HG03565 (cell line): Measurements from ENCODE around the gene DAB1.

ENCODE experiments used
- ATAC-seq: cut with Tn5 transposase; IDR thresholded peaks from one replicate; pipeline ENCODE4 v1.9.1; 2021; ENCODE audit warnings: mild to moderate bottlenecking, moderate library complexity; ENCODE audit not compliant: unreplicated experiment

The DAB1 gene

DNA sequence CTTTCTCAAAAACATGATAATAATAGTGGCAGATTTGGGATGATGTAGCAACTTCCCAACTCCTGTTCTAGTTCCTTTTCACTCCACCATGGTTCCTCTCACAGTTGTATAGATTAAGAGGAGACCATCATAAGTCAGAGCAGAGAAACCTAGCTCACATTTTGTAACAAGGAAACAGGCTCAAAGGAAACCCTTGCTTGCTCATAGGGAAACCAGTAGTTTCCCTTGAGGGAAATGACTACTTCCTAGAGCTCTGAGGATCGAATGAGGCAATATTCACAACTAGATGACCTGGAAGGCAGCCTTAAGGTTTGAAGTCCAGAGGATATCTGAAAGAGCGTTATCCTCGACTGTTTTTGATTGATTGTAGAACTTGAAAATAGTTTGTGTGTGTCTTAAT is 382.0 kb downstream of the DAB1 start:
- ATAC-seq: no peak

DNA sequence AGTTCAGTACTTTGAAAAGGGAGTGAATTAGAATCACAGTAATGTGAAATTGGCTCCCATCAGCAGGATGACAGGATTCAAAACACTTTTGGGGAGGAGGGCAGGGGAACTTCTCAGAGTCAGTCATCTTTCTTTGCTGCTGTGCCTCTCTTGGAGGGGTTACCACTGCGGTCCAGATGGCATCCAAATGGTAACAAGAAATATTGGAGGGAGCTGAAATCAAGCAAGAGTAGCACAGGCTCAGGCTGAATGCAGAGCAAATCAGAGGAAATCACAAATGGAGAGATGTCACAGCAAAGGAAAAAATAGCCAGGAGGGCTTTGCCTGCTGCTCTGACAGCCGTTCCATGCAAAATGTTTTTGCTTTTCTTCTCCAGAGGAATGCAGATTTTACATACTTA is 383.0 kb downstream of the DAB1 start:
- no peak for ATAC-seq

DNA sequence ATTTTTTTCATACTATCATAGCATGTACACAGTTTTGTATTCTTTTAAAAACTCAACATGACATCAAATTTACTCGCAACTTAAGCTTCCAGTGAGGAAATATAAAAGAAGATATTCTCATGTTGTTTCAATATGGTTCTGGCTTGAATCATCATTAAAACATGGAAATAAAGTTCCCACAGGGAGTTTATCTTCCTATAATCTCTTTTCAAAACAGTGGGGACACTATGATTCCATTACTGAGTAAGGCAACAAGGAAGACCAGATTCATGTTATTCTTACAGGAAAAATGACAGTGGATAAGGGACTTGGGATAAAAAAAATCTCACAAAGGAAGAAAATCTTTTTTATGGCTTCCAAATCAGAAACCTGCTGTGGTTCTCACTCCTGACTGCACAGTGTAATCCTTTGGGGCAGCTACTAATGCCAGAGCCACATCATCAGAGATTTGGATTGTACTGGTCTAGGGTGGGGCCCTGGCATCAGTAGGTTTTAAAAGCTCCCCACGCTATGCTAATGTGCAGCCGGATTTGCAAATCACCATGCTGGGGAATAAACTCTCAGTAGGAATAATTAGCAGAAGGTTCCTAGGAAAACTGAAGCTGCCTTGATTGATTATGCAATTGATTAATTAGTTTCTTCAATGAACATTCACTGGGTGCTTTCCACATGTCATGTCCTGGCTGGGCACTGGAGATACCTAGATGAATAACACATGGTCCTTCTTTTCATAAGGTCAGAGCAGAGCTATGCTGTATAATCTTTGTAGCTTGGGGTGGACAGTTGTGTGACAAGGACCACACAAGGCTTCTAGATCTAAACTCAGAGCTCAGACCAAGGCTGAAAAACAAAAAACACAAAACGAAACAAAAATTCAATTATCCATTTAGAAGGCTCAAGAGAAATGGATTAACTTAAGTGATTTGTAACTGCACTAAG is 386.9 kb downstream of the DAB1 start:
- no peak for ATAC-seq

DNA sequence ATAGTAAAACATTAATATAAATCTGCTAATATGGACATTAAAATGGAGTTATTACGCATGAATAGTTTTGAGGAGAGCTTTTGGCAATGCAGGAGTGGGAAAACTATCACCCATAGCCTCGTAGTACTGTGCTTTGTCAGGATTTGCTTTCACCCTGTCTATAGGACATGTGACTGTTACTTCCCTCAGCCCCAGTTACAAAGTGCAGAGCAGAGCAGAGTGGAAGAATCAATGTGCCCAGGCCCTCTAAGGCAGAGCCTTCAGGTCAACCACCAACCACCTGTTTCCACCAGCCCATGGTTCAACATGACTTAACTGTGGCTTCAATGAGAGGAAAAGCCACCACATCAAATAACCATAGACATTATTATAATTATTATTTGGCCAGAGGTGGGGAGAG is 389.1 kb downstream of the DAB1 start:
- no peak for ATAC-seq

DNA sequence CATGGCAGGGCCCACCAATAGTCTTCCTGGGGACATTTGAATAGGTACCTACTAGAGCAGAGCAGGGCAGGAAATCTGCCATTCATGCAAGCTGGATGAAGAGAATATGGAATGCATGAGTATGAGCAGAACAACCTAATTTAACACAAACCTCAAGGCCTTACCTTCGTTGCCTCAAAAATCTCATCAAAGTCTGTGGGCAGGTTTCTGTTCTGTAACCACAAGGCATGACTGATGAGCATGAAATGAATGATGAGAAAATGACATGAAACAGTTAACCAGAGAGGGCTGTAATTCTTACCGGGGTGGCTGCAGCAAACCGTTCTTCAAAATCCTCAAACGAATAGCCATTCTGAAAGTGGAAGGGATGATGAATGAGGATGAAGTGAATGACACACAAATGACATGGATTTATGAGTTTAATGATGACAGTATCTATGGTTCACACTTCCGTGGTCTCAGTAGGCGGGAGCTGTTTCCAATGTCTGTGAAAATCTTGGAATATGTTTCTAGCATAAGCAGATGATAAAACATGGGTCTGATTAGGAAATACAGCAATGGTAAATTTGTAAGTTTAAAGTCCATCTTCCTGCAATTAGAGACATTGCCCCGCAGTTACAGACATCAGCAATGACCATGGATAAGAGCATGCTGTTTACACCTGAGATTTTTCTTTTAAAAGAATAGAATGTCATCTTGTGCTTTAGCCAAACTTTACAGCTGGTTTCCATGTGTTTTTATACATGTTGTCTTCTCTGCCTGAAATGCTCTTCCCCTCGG is 390.4 kb downstream of the DAB1 start:
- no peak for ATAC-seq

DNA sequence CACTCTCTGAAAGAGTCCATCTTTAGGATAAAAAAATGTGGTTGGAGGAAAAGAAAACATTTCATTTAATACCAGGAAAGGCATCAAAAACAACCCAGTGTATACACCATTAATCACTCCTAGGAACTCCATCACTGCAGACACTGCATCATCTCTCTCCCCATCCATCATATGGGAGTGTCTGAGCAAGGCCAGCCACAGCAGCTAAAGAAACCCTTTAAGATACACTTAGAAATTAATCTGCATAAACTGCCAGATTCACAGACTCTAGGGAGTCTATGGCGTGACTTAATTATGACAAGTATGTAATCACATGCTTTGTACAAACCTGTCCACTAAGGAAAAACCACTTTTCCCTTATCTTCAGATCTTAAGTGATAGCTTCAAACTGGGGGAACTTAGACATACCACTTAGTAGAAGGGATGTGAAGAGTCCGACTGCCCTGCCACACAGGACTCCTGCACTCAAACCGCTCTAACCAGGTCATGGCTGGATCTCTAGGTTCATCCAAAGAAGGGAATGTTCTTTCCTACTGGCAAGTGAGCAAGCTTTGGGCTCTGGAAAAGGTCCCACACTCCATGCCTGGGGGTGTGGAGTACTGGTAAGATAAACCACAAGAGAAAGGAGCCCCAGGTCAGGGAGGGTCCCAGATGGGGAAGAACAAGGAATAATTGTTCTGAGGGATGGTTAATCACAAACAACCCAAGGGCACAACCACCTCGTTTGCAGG is 397.1 kb downstream of the DAB1 start:
- ATAC-seq: no peak

DNA sequence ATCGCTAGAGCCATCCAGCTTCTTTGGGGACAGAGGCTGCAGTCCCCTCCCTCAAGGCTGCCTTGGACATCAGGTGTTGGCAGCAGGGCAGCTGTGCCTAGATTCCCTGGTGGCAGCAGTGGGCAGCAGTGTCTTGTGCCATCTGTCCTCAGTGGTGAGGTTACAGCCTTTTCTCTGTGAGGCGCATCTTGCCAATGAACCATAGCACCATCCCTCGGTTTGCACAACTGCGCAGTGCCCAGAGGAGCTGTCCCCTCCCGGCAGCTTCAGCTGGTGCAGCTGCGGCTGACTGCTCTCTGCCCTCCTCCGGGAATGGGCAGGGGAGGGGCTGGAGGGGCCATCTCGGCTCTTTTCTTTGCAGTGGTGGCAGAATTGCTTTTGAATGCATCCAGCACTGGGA is 399.0 kb downstream of the DAB1 start:
- no peak for ATAC-seq

DNA sequence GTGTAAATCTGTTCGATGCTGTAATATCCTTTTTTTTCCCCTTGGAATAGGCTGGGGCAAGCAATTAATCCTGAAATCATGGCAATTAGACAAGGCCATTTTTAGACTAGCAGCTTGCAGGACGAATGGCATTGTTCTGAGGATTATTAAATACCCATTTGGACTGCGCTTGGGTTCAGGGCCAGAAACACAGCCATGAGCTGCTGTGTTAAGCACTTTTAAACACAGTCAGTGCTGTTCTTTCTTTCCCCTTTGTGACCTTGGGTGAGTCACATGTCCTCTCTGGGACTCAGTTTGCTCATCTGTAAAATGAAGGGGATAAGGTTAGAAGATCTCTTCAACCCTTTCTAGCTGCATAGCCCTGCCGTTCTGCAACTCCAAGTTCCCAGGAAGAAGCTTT is 399.4 kb downstream of the DAB1 start:
- no peak for ATAC-seq

DNA sequence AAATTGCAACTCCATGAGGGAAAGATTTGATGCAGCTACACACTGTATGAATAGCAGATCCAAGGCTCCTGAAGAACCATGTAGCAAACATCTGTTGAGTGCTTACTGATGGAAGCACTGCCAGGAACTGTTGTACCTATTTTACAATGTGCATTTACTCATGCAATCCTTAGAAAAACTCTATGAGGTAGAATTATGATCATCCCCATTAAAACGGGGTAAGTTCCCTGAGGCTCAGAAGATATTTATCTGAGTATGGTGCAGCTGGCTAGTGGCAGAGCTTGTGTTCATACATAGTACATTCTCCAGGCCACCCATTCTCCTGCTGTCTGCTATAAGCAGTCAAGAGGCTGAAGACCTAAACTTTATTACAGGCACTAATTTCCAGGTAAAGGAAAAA is 403.6 kb downstream of the DAB1 start:
- ATAC-seq: no peak

DNA sequence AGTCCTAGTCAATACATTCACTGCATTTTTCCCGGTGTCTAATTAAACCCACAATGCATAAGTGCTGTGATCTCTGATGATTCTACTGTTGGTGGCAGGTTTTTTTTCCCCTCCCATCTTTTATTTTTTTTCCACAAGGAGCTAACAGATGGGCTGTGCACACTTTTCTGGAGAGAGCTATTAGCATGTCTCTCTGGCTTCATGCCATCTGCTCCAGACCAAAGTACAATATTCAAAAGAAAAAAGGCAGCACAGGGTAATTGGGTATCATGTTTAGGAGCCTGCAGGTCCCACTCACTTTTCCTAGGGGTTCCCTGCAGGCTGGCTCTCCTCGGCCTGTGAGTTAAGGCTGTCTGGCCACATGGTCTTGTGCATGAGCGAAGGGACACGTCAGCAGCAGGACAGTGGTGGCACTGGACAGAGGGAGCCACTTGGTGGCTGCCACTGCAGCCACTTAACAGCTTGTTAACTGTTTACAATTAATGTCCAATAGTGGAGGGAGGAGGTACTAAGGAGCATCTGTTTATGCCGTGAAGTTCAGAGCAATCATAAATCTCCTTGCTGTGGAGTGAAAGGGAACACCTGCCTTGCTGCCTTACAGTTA is 404.5 kb downstream of the DAB1 start:
- ATAC-seq: no peak

DNA sequence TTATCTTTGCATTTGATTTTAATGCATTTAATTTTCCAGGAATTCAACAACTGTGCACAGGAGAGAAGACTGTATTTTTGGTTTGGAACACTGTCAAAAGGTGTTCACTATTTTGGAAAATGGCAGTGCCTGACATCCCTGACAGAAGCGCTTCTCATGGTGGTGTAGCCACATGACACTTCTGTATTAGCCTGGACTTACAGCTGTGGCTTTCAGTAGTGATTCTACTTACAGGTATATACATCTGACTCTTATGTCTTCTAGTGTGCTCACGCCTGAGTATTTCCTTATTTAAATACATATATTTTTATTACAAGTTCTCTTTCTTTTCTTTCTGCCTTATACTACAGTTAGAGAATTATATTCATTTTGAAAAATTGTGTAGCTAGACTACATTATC is 405.7 kb downstream of the DAB1 start:
- no peak for ATAC-seq

DNA sequence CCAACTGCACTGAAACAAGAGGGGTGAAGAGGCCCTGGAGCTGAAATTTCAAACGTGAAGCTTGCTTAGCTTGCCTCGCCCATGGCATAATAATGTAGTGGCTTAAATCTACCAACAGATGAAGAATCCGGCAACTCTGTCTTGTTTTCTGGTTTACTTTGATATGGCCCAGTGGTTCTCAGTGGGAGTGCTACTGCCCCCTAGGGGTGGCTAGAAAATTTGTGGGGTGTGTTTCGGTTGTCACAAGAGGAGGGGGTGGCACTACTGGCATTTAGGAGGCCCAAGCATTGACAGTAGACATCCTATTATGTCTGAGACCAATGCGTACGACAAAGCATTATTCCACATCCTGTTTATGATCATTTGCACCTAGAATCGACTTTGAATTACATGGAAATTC is 406.1 kb downstream of the DAB1 start:
- no peak for ATAC-seq

DNA sequence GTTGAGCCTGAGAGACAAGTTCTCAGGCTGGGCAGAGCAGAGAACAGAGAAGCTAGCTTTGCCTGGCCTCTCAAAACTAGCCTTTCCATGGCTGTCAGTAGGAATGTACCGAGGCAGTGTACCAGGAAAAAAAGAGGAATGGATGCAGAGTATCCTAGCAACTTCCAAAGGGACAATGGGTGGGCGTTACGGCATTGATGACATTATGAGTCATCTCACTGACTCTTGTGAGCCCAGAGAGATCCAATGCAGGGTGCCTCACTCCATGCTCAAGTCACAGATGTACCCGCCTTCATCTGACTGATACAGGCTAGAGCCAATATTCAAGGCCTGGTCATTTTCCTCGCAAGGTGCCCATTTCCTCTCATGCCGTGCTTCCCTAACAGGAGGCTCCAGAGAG is 406.7 kb downstream of the DAB1 start:
- ATAC-seq: no peak

DNA sequence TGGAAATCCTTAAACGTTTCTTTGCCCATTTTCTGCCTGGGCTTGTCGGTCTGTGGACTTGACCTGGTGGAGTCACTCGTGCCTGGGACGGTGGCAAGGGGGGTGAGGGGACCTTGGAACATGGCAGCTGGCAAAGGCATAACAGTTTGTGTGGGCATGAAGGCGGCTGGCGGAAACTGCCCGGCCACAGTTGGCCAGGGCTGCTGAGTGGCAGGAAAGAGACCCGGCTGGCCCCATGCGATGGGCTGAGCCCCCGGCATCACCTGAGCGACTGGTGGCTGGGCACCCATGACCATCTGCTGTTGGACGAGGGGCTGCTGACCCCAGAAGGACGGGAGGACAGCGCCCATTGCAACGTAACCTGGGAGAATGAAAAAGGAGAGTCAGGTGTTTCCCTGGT is 408.8 kb downstream of the DAB1 start:
- ATAC-seq: no peak

DNA sequence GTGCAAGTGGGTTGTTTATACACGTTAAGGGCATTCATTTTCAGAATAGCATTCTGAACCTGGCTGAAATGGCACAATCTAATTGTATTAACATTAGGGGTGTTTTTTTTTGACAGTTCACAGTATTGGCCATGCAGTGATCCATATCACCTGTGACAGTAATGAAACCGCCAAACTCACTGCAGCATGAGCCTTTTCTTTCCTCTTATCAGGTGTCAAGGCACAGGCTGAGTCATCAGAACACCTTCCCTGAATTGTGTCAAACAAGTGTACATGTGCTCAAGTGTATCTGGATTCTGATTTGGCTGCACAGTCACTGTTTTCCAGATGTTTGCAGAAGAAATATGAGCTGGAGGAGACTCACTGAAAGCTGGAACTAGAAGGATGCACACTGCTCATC is 410.3 kb downstream of the DAB1 start:
- no peak for ATAC-seq

DNA sequence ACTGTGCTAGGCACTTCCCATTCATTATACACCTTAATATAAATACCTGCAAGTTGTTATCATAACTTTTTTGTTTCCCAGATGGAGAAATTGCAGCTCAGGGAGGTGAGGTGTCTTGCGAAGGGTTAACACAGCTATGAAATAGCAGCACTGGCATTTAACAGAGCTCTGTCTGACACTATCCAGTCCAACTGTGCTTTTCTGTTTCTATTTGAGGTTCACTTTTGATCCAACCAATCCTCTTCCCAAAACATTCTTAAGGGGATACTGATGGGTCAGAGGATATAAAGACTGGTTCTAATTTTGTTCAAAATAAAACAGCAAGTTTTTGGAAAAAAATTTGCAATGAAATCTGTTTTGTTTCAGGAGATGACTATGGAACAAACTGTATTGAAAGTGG is 411.5 kb downstream of the DAB1 start:
- ATAC-seq: no peak

DNA sequence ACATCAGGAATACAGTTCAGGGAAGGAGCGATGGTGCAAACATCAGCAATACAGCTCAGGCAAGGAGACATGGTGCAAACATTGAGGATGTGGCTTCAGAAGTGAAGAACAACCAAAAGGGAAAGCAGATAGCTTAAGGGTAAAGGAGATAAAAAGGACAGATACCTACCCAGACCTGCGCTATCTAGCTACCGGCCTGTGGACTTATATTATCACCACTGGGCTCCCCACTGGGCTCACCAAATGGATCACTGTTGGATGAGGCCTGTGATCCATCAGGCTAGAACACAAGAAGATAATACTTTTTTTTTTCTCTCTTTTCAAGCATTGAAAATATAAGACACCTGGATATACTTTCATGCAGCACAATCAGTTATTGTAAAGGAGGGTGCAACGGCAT is 413.3 kb downstream of the DAB1 start:
- ATAC-seq: no peak

DNA sequence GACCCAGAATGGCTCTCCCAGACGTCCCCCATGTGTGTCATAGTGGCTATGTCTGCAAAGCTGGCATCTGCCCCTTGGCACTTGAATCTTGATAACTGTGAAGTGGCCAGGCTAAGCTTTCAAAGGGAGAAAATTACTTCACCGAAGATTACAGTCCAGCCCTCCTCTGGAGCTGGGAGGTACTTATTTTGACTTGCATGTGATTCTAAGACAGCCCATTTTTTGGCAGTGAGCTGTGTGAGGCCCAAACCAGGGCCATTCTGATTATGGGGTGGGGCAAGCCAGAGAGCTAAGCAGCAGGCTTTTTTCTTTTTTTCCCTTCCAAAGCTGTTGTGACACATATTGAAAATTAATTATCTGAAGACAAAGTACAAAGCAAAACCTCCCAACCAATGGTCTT is 415.9 kb downstream of the DAB1 start:
- ATAC-seq: no peak

DNA sequence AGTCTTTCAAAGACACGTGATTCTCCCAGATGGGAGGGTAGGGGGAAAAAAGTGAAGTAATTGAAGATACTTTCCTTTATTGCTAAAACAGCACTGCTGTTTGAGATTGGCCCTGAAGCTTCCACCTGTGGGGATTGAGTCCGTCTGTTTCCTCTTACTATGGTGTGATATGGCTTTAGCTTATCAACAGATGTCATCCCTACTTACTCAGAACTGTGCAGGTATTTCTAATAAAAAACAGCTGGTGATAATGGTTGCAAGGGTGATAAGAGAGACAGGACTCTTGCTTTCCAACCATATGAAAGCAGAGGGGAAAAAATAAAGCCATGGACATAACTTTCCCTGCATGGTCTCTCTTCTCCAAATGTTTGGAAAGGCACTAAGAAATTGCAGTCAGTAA is 416.4 kb downstream of the DAB1 start:
- ATAC-seq: no peak

DNA sequence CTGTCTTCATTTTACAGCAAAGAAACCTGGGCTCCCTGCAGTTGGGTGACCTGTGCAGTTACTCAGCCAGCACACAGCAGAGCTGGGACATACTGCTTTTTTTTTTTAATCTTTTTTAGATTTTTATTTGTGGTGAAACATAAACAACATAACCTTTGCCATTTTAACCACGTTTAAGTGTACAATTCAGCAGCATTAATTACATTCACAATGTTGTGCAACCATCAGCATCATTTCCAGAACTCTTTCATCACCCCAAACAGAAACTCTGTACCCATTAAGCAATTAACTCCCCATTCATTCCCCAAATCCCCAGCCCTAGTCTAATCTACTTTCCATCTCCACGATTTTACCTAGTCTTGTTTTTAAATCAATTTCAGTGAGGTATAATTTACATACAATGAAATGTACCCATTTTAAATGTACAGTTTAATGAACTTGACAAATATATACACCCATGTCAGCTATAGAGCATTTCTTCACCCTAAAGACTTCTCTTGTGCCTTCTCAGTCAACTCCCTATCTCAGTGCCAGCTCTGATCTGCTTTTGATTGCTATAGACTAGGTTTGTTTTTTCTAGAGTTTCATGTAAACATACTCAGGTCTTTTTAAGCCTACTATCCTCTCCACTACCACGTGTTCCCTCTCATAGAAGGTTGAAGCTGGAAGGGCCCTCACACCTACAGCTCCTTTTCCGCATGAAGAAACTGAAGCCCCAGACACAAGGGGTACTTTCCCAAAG is 420.3 kb downstream of the DAB1 start:
- no peak for ATAC-seq
